ENCODE results near the gene DIMT1. TPM values are rescaled to one million over a fixed set of nuclear protein-coding genes. Genes with fewer than 3 reads are reported as not detected.

The DIMT1 gene
- total RNA-seq = 30.3 and 33.4 TPM in 2 replicates

DNA sequence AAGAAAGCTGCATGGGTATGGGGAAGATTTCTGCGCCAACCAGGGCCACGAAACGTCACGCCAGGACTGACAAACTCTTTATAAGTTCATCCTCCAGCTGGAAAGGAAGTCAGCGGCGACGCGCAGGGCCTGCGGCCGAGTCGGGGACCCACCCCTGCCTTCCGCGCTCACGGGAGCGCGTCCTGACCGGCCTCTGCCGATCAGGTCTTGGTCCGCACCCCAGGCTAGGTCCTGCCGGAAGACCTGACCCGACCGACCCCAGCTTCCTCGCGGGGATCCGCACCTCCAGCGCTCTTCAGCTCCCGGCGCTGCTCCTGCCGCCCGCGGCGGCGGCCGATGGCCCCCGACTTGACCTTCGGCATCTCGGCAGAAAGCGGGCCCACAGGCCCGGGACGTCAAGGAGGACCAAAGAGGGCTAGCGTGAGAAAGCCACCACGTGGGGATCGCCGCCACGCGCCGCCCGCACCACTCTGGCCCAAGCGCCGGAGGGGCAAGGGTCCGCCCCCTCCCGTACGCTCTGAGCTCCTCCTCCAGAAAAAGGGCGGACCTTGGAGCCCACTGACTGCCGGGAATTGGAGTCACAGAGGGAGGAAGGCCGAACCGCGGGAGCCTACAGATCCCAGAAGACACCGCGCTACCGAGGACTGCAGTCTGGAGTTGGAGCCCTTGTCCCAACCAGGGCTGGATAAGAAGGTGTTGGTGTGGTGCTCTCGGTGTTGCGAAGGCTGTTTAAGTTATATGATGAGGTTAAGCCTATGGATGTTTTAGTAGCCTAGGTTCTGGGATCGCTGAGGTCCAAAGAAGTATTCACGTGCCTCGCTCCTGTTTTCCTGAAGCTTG, at the start of gene DIMT1:
Gene DIMT1 (minus strand): TSS at position 495 of the 840 bp plus-strand sequence. CDS start 133 bp downstream, at position 362.

DNA sequence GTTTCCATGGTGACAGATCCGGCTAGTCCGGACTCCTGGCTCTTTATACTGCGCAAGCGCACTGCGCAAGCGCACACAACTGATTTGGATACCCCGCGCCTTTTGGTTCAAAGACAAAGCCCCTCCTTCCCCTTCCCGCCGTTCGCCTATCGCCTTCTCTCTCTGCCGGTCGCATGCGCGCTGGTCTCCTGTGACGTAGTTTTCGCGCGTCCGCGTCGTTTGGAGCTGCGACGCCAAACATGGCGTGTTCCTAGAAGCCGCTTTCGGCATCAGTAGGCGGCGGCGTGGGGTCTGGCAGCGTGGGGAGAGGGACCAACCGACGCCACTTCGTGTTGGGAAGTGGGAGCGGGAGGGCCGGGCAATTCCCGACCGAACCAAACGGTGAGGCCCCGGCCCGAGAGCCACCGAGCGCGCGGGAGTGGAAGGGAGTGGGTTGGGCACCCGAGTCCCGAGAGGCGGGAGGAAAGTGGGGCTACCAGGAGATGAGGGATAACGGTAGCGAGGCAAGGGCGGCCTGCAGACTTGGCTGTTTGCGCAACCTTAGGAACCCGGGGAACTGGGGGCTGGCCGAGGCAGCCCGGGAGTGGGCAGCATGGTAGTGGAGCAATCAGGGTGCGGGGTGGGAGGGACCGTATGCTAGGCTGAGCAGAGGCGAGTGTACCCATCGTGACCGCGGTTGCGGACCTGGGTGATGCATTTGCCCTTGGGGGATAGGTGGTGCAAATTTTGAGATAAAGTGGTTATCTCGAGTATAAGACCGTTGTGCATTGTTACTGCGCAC, 9.0 kb upstream of the DIMT1 start, which contains the start of gene IPO11:
Gene IPO11 (plus strand): TSS at position 215 of the 781 bp plus-strand sequence. CDS start 24,517 bp downstream, outside the sequence.

Other genes with a start within 250 kb of the DIMT1 start
- 24.0 and 36.7 TPM in 2 replicates for gene KIF2A, start 97.7 kb downstream of the DIMT1 start, total RNA-seq
- 12.0 and 18.9 TPM in 2 replicates for gene IPO11, start 8.9 kb upstream of the DIMT1 start, total RNA-seq
- 0.16 and 0.38 TPM in 2 replicates for gene LRRC70, start 174.9 kb upstream of the DIMT1 start, total RNA-seq

Measured in mesangial cell (primary cell).